Measurements from ENCODE around the gene MUC2.

Gene MUC2

GRCh38 chr11:1074244-1075221 is at the start of gene MUC2:
Gene MUC2 (plus strand): TSS chr11:1074874.
- DNase-seq (ENCODE audit: low read depth in 1 of 2, low spot score in 1 of 2): no peak

- no peak for DNase-seq (ENCODE audit: low read depth in 1 of 2, low spot score in 1 of 2)
Measured at GRCh38 chr11:1025410-1026162, 49.1 kb upstream of the MUC2 start.

GRCh38 chr11:1026163-1026450 is 48.6 kb upstream of the MUC2 start:
- DNase-seq (ENCODE audit: low read depth in 1 of 2, low spot score in 1 of 2): no peak

GRCh38 chr11:1026641-1027482 is 47.8 kb upstream of the MUC2 start:
- no peak for DNase-seq (ENCODE audit: low read depth in 1 of 2, low spot score in 1 of 2)

DNA sequence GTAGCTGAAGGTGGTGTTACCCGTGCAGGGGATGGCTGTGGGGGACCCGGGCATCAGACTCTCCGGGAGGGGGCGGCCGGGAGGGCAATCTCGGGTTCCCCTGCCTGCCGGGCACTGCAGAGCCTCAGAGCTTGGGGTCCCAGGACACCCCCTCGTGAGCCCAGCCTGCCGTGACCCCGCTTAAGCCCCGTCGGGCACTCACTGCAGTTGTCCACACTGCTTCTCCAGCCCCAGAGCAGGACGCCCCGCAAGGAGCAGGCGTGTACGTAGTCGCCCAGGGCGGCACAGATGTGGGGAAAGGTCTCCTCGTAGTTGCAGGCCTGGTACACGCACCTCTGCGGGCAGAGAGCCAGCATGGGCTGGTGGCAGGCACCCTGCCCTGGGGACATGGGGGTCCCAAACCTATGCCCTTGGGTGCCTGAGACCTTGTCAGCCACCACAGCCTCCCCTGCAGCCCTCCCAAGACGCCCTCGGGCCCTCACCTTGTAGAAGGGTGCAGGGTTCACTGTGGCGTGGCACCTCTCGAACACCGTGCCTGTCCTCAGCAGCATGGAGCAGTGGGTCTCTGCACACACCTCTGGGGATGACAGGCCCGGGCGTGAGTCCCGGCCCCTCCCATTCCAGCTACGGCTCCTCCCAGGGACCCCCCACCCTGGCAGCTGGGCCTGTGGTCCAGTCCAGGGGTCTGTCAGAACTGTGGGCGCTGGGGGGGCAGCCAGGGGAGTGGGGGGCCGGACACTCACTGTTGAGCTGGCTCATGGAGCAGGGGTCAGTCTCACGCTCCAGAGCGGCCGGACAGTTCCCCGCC is 47.0 kb upstream of the MUC2 start:
- DNase-seq (ENCODE audit: low read depth in 1 of 2, low spot score in 1 of 2): no peak

DNA sequence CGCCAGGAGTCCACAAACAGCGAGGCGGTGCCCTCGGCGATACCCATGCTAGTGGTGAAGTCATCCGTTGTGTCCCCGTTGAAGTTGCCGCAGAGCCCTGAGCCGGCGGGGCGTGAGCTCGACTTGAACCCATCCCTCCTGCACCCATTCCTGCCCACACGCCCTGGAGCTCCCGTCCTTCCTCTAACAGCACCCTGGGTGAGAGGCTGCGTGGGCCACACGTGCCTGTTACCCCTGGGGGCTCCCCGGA is 46.5 kb upstream of the MUC2 start:
- no peak for DNase-seq (ENCODE audit: low read depth in 1 of 2, low spot score in 1 of 2)

GRCh38 chr11:1028616-1029015 is 46.1 kb upstream of the MUC2 start:
- DNase-seq (ENCODE audit: low read depth in 1 of 2, low spot score in 1 of 2): no peak

GRCh38 chr11:1029051-1029450 is 45.6 kb upstream of the MUC2 start:
- no peak for DNase-seq (ENCODE audit: low read depth in 1 of 2, low spot score in 1 of 2)

DNA sequence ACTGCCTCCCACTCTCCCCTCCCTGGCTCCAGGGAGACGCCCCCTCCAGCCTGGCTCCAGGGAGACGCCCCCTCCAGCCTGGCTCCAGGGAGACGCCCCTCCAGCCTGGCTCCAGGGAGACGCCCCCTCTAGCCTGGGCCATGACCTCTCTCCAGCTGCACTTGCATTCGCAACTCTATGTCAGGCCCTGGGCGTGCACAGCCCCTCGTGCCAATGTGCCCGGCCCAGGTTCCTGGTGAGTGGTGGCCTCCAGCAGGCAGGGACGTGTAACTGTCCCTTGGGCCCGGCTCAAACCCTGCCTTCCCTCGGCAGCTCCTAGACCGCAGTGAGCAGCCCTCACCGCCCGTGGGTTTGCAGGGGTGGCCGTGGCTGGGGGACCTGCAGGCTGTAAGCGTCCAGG is 45.0 kb upstream of the MUC2 start:
- no peak for DNase-seq (ENCODE audit: low read depth in 1 of 2, low spot score in 1 of 2)

DNA sequence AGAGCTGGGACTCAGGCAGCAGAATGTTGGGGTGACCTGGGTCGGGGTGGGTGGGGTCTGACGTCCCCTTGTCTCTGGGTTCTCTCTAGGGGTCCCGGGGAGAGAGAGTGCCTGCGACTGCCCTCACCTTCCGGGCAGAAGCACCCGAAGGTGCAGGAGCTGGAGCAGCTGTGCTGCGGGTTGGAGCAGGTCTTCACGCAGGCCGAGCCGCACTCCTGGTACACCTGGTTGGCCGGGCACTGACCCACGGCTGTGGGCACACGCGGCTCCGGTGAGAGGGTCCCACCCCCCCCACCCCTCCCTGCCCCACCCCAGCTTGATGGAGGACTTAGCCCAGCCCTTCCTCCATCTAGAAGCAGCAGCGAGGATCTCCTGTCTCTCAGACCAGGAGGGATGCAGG is 44.6 kb upstream of the MUC2 start:
- DNase-seq (ENCODE audit: low read depth in 1 of 2, low spot score in 1 of 2): no peak

DNA sequence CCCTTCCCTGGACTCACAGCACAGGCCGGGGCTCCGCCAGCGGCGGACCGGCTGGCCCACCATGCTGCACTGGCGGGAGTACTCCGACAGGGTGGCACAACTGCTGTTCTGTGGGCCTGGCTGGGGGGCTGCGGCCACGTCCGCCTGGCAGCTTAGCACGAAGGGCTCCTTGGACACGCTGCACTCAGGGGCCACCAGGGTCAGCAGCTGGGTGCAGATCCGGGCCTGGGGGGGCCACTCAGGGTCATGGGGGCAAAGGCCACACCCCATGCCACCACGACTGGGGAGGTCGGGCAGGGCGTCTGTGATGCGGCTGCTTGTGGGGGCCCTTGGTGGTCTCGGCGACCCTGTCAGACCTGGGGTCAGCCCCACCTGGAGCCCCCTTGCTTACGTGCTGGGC is 44.1 kb upstream of the MUC2 start:
- no peak for DNase-seq (ENCODE audit: low read depth in 1 of 2, low spot score in 1 of 2)

DNA sequence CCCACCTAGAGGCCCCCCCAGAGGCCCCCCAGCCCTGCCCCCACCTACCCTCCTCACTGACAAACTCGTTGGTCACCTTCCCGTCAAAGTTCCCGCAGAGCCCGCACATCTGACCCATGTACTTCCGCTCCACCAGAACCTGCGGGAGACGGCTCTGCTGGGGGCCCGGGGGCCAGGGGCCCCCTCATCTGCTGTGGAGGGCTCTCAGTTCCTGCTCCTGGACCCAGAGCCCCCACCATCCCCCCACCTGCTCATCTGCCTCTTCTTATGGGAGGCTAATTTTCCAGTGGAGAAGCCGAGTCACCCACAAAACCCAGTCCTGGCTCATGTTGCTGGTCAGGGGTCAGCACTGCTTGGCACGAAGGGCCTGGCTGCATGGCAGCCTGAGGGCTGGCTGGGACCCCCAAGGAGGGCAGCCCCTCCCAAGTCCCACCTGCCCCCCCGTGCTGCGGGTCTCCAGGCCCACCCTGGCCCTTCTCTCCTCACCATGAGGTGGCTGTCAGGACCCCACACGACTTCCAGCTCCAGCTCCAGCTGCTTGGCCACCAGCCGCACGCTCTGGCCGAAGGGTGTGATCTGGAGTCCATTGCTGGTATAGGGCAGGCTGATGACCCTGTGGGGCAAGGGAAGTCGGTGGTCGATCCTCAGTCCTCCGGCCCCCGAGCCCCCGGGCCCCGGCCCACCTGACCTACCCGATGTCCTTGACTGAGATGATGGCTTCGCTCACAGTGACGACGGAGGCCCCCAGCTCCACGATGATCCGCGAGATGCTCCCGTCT is 43.4 kb upstream of the MUC2 start:
- no peak for DNase-seq (ENCODE audit: low read depth in 1 of 2, low spot score in 1 of 2)

GRCh38 chr11:1032310-1032891 is 42.3 kb upstream of the MUC2 start:
- no peak for DNase-seq (ENCODE audit: low read depth in 1 of 2, low spot score in 1 of 2)

DNA sequence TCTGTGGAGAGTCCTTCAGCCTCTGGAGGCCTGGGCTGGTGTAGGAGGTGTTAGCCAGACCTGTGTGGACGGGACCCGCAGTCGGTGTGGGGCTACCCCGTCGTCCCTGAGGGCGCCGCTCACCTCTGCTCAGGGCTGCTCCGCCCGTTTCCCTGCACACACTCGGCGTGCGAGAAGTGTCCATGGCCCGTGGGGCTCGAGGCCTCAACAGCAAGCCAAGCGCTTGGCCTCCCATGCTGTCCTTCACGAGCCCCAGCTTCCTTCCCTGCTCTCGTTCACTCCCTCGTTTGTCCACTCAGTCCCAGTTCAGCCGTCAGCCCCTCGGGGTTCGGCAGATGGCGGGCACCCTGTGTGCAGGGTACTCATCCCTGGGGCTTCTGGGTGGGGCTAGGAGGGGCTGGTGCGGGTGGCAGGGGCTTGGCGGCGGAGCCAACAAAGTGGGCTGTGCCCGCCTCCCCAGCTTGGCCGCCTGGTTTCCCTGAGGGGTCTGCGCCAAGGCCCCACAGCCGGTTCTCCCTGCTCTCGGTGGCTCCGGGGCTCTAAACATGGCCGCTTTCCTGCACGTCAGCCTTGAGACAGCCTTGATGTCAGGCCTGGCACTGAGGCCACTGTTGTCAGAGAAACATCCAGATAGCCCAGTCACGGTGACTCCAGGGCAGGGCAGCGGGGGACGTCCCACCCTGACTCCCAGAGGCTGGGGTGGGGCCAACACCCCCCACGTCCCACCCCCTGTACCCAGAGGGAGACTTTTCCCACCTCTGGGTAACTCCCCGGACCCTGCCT is 41.5 kb upstream of the MUC2 start:
- no peak for DNase-seq (ENCODE audit: low read depth in 1 of 2, low spot score in 1 of 2)

GRCh38 chr11:1034001-1034400 is 40.7 kb upstream of the MUC2 start:
- no peak for DNase-seq (ENCODE audit: low read depth in 1 of 2, low spot score in 1 of 2)

DNA sequence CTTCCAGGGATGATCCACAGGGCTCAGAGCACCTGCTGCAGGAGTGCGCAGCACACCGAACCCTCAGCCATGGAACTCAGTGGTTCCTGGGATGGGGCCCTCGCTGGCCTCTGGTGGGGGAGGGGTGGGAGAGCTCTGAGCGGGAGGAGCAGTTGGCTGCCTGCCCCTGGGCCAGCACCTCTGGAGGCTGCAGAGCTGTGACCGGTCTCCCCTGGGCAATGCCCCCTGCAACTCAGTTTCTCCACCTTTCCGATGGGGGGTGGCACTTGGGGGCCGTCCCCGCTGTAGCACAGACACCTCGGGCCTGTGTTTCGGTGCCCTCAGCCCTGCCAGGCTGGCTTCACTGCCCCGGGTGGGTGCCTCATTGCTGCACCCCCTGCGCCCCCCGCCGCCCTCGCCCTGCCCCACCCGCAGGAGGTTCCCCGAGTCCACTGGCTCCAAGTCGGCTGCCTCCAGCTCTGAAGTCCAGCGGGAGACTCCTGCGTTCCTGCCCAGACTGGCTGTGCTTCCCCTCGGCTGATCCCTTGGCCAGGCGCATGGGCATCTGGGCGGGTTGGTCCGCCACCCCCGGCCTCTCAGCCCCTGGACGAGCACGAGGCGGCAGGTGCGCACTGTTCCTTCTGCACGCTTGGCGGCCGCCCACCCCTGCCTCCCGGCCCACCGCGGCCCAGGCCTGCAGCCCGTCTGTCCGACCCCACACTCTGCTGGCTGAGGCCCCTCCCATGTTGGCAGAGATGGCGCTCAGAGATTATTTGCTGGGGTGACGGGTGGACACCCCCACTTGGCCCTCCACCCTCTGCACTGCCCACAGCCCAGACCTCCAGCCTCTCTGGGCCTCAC is 40.0 kb upstream of the MUC2 start:
- no peak for DNase-seq (ENCODE audit: low read depth in 1 of 2, low spot score in 1 of 2)

DNA sequence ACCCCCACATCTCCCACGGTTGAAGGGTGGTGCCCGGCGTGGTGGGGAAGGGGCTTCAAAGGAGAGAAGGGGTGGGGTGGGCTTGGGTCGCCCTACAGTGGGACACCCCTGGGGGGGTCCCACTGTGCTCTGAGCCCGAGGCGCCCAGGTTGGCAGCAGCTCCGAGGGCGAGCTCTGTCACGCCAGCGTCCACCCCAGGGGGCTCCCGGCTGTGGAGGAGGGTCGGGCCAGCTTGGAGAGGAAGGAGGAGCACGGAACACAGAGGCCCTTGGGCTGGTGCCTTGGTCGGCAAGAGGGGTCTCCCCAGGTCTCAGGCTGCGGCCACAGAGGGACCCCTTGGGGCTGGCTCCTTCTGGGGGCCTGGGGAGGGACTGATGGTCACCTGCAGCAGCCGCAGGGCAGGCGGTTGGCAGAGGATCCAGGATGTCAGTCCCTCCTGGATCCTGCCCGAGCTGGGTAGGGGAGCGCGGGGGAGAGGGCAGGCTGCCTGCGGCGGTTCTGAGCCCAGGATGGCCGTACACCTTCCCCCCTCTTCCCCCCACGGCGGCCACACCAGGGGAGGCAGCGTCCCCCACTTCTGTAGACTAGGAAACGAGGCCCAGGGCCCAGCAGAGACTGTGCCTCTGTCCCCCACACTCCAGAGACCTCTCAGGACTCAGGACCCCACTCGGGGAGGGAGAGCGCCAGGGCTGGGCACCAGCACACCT is 38.9 kb upstream of the MUC2 start:
- DNase-seq (ENCODE audit: low read depth in 1 of 2, low spot score in 1 of 2): no peak

Measured in activated T-helper 1 cell treated with anti-CD3 and anti-CD28 coated beads, Interleukin-2, amount 50 U/mL, for 16 hours (primary cell).